Upper lobe of right lung (tissue), 1 donor: Measurements from ENCODE around the gene SYT1. TPM values are rescaled to one million over a fixed set of nuclear protein-coding genes. Genes with fewer than 3 reads are reported as not detected.

Experiments
- ATAC-seq: fragments of 200-7000 bp; cut with Tn5 transposase; one replicate; pipeline ENCODE4 v1.9.1; 2020; ENCODE audit warnings: mild to moderate bottlenecking, moderate library complexity
- DNase-seq: peaks from one replicate; pipeline ENCODE4 v3.0.0-alpha.2; 2020
- H3K27ac ChIP-seq: fragments of 200-600 bp; one replicate; pipeline ENCODE4 v1.8.0; 2022
- H3K27me3 ChIP-seq: fragments of 200-600 bp; one replicate; pipeline ENCODE4 v1.8.0; 2022; ENCODE audit warnings: mild to moderate bottlenecking
- H3K36me3 ChIP-seq: fragments of 200-600 bp; one replicate; pipeline ENCODE4 v1.8.0; 2022
- H3K4me1 ChIP-seq: fragments of 200-600 bp; one replicate; pipeline ENCODE4 v1.8.0; 2022
- H3K4me3 ChIP-seq: fragments of 200-600 bp; one replicate; pipeline ENCODE4 v1.8.0; 2022; ENCODE audit warnings: mild to moderate bottlenecking
- H3K9me3 ChIP-seq: fragments of 200-600 bp; one replicate; pipeline ENCODE4 v1.8.0; 2022
- intact Hi-C: fragments of 100-400 bp; cut with DNase I; formaldehyde crosslinking; loops from one replicate; pipeline ENCODE4 v1.11.0; 2022
- total RNA-seq: library from RNA; stranded (reverse); fragmentation: NEBNext Ultra II Directional; extraction: Animal tissue kit (Norgen Biotek cat#: 25700); gene quantifications from one replicate; pipeline ENCODE4 v1.2.1, GENCODE V29; 2021
- TF ChIP-seq, protein P1 (sequence below): fragments of 200-600 bp; IDR thresholded peaks from one replicate; pipeline ENCODE4 v1.8.0; 2022; ENCODE audit warnings: antibody characterized with exemption
- donor health status: DM: no; HTN: yes; CAD: no; lungs with severe emphysema.

SYT1 gene
- total RNA-seq, 1 donor from 2014 or later = 0.58 TPM

- H3K4me1 ChIP-seq = no peaks in the 10 kb centered on the region
- H3K36me3 ChIP-seq = no peaks in the 10 kb centered on the region
- no peak overlapping the region for H3K27ac ChIP-seq
- no peak for DNase-seq
- intact Hi-C loops = no loop called here
- H3K27me3 ChIP-seq = no peaks in the 10 kb centered on the region
- no peak for ATAC-seq
- TF ChIP-seq, protein P1, sequence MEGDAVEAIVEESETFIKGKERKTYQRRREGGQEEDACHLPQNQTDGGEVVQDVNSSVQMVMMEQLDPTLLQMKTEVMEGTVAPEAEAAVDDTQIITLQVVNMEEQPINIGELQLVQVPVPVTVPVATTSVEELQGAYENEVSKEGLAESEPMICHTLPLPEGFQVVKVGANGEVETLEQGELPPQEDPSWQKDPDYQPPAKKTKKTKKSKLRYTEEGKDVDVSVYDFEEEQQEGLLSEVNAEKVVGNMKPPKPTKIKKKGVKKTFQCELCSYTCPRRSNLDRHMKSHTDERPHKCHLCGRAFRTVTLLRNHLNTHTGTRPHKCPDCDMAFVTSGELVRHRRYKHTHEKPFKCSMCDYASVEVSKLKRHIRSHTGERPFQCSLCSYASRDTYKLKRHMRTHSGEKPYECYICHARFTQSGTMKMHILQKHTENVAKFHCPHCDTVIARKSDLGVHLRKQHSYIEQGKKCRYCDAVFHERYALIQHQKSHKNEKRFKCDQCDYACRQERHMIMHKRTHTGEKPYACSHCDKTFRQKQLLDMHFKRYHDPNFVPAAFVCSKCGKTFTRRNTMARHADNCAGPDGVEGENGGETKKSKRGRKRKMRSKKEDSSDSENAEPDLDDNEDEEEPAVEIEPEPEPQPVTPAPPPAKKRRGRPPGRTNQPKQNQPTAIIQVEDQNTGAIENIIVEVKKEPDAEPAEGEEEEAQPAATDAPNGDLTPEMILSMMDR = no peak
- no peaks in the 10 kb centered on the region for H3K9me3 ChIP-seq
- no peak overlapping the region for H3K4me3 ChIP-seq
Measured at GRCh38 chr12:79059557-79059956, 195.0 kb downstream of the SYT1 start.

DNA sequence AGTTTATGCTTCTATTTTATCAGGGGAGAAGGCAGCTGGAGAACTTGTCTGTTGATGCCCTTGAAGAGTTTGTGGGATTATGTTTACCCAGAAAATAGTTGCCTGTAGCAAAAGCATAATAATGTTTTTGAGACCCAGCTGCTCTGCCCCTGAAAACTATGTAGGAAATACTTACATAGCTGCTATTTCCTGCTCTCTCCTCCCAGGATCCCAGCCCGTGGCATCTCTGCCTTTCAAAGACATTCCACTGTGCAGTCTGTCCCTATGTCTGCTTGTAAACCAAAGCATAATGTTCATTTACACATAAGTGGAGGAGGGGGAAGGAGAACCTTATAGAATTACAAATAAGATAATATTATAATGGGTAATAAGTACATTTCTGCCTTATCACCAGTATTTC is 198.7 kb downstream of the SYT1 start:
- no peaks in the 10 kb centered on the region for H3K4me1 ChIP-seq
- ATAC-seq (no peak), DNase-seq (no peak)
- H3K36me3 ChIP-seq = no peaks in the 10 kb centered on the region
- H3K4me3 ChIP-seq = no peak overlapping the region
- TF ChIP-seq, protein P1 = no peak
- intact Hi-C loops = no loop called here
- H3K9me3 ChIP-seq = no peaks in the 10 kb centered on the region
- H3K27me3 ChIP-seq = no peaks in the 10 kb centered on the region
- H3K27ac ChIP-seq = no peak overlapping the region

DNA sequence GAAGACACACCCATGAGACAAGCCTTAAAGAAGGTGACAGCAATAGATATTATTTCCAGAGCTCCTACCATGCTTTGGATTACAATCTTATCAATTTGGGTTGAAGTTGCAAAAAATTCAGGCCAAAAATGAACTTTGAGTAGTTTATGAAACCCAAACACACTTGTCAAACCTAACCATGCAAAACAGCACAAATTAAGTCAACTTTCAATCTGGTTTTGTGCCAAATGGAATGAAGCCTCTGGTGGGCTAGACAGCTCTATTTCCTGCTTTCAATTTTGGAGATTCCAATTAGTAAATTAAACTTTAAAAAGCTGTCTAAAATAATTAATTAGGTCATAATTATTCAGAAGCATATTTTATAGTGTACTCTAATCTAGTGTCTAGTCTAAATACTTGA is 203.4 kb downstream of the SYT1 start:
- H3K27ac ChIP-seq = no peak overlapping the region
- intact Hi-C loops = no loop called here
- H3K27me3 ChIP-seq = no peaks in the 10 kb centered on the region
- no peak overlapping the region for H3K4me3 ChIP-seq
- DNase-seq = no peak
- no peaks in the 10 kb centered on the region for H3K4me1 ChIP-seq
- H3K36me3 ChIP-seq = no peaks in the 10 kb centered on the region
- ATAC-seq = no peak
- TF ChIP-seq, protein P1 = no peak
- no peaks in the 10 kb centered on the region for H3K9me3 ChIP-seq

DNA sequence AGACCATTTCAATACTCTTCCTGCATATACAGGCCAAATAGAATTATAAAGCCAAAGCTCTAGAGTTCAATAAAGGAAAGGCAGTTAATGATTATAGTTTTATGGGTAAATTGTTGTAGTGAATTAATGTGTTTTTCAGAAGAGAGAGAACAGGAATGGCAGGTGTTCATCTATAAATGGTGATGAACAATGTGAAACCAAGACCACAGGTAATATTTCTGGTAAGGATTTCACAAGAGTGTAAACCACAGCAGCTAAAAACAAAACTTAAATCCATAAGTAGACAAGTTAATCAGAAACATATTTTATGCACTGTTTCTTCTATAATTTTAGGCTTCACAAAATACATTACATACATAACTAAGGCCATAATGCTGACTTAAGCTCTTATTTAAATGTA is 204.4 kb downstream of the SYT1 start:
- H3K4me3 ChIP-seq = no peak overlapping the region
- H3K9me3 ChIP-seq = no peaks in the 10 kb centered on the region
- H3K27me3 ChIP-seq = no peaks in the 10 kb centered on the region
- ATAC-seq (no peak), DNase-seq (no peak)
- no peaks in the 10 kb centered on the region for H3K4me1 ChIP-seq
- H3K36me3 ChIP-seq = no peaks in the 10 kb centered on the region
- no peak overlapping the region for H3K27ac ChIP-seq
- TF ChIP-seq, protein P1 = no peak
- intact Hi-C loops = no loop called here

DNA sequence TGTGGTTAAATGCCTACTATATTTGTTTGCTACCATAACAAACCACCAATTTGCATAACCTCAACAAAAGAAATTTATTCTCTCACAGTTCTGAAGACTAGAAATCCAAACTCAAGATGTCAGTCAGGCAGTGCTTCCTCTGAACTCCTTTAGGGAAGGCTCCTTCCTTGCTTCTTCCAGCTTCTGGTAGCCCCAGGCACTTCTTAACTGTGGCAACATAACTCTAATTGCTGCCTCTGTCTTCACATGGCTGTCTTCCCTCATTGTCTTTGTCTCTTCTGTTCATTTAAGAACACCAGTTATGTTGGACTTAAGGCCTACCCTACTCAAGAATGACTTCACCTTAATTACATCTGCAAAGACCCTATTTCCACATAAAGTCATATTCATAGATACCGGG is 206.9 kb downstream of the SYT1 start:
- Histone ChIP-seq H3K27ac (no peak overlapping the region), H3K36me3 (no peaks in the 10 kb centered on the region), H3K27me3 (no peaks in the 10 kb centered on the region), H3K4me1 (no peaks in the 10 kb centered on the region), H3K9me3 (no peaks in the 10 kb centered on the region), H3K4me3 (no peak overlapping the region)
- TF ChIP-seq, protein P1 = no peak
- intact Hi-C loops = no loop called here
- DNase-seq (no peak), ATAC-seq (no peak)

DNA sequence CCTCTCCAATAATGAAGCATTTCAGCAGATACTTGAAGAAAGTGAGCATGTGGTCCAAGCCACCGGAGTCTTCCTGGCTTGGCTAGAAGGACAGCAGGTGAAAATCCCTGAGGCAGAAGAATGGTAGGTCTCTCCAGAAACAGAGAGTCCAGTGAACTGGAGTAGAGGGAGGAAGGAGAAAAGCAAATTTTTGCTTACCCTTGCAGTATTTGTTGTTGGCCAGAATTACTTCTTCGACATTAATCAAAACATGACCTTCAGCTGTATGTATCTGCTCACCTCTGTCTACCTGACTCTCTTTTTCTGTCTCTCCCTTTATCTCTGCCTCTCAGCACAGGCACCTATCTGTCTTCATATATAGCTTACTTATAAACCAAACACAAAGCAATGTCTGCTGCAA is 208.9 kb downstream of the SYT1 start:
- H3K4me3 ChIP-seq = no peak overlapping the region
- DNase-seq (no peak), ATAC-seq (no peak)
- no peak overlapping the region for H3K27ac ChIP-seq
- H3K36me3 ChIP-seq = no peaks in the 10 kb centered on the region
- H3K4me1 ChIP-seq = no peaks in the 10 kb centered on the region
- H3K9me3 ChIP-seq = no peaks in the 10 kb centered on the region
- TF ChIP-seq, protein P1 = no peak
- intact Hi-C loops = no loop called here
- H3K27me3 ChIP-seq = no peaks in the 10 kb centered on the region
